ENCODE measurements around the gene IL1RAPL1.

The IL1RAPL1 gene

DNA sequence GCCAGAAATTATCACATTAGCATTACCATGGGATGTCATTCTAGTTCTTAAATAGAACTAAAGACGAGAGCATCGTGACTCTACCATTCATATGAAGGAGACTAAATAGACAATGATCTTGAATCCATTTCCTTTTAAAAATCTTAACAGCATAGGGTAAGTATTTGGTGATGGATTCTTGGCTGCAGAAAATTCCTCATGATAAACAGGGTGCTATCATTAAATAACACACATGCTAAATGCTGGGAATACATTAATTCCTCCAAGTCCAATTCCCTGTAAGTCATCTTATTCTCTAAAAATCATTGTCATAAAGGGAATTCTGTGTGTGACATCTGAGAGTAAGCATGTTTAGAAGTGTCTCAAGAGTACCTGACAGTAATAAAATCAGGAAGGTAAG is 1157.7 kb downstream of the IL1RAPL1 start:
- no peak for DNase-seq
- intact Hi-C loops (cut with DNase I) = no loop called here

GRCh38 chrX:29746326-29746725 is 1159.1 kb downstream of the IL1RAPL1 start:
- intact Hi-C loops (cut with DNase I) = no loop called here
- DNase-seq = no peak

- intact Hi-C loops (cut with DNase I) = no loop called here
- peak in 1 of 42 donors; percentile 15 for DNase-seq
Measured at GRCh38 chrX:29762006-29762405, 1174.8 kb downstream of the IL1RAPL1 start.

GRCh38 chrX:29775890-29776289 is 1188.6 kb downstream of the IL1RAPL1 start:
- intact Hi-C loops (cut with DNase I) = no loop called here
- DNase-seq = no peak

- DNase-seq = no peak
- intact Hi-C loops (cut with DNase I) = no loop called here
Measured at GRCh38 chrX:29787656-29788055, 1200.4 kb downstream of the IL1RAPL1 start.

DNA sequence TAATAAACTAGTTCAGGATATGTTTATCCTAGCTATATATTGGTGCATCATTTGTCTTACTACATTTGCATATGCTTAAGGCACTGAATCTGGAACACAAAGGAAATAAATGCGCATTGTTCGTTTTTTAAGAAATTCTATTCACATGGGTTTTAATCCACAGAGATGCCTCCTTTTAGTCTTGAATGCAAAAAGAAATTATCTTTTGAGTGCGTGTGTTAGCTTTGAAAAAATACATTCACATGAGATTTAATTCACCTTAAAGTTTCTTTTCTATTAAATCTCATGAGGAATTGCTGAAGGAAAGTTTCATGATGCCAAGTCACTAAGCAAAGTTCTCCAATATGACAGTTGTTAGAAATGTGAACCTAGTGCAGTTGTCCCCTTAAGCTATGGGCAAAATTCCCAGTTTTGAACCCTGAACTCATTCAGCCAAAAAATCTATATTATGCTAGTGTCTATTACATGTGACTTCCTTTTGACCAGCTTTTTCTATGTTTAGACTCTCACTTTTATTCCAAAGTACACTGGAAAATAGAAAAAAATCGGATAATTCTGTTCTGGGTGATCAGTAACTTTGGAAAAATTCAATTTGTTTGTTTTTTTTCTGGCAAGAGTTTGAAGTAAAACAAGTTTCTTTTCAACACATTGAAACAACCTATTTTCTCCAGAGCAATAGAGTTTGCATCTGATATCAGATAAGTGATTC is 1201.9 kb downstream of the IL1RAPL1 start:
- intact Hi-C loops (cut with DNase I) = no loop called here
- no peak for DNase-seq

DNA sequence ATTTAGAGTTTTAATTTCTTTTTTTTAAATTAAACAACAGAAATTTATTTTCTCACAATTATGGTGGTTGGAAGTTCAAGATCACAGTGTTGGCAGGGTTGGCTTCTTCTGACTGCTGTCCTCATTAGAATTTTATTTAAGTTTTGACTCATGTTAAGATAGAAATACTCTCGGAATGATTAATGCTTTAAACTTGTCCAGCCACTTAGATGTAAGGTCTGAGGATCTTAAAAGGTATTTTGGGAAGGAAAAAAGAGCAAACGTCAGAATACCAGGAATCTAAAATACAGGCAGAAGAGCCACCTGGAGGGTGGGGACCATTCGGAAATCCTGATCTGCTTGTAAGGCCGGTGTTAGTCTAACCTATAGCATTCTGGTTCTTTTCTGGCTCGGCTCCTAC is 1205.1 kb downstream of the IL1RAPL1 start:
- no peak for DNase-seq
- intact Hi-C loops (cut with DNase I) = no loop called here

DNA sequence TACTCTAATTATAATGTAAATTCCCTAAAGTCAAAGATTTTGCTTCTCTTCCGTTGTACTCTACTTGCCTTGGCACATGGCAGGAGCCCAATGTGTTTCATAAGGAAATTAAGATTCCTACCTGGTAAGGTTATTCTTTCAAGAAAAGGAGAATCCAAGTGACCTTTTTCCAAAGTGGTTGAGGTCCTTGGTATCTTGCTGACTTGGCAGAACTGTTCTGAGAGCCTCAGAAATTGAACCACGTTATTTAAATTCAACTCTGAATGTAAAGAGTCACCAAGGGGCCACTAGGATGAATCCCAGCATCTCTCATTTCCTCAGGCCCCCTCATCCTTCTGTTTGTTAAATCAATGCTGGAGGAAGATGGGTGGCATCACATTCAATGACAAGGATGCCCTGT is 1209.9 kb downstream of the IL1RAPL1 start:
- no peak for DNase-seq
- intact Hi-C loops (cut with DNase I) = no loop called here

GRCh38 chrX:29798469-29798868 is 1211.2 kb downstream of the IL1RAPL1 start:
- intact Hi-C loops (cut with DNase I) = no loop called here

GRCh38 chrX:29813174-29813573 is 1225.9 kb downstream of the IL1RAPL1 start:
- no peak for DNase-seq
- intact Hi-C loops (cut with DNase I) = no loop called here

More at GRCh38 chrX:29798469-29798868, 1211.2 kb downstream of the IL1RAPL1 start:
- DNase-seq = no peak

DNA sequence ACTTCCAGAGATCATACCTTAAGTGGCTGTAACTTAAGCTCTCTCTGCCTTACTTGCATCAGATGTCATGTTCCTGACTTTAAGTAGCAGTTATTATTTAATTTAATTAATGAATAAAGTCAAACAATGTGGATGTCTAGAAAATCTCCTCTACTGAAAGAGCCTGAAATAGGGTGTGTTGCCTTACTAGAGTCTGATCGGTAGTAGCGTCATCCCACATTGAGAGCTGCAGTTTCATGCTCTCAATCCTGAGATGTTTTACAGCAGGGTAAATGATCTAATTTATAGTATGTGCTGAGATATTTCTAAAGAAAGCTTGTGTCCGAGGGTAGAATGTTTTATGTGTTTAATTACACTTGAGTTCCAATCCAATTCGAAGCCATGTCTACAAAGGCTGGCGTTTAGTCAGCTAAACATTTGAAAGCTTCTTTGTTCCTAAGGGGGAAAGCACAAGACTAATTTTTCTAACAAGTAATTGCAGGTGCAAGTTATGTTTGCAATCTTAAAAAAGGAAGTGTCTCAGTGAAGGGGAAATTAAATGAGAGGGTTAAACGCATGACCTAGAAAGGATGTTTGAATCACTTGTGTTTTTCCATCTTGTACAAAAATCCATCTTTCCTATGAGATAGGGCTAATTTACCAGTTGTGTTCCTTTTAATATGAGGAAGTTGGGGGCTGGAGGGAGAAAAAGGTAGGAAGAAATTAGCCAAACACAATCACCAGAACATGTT is 1237.1 kb downstream of the IL1RAPL1 start:
- DNase-seq = peak in 1 of 42 donors; percentile 1

GRCh38 chrX:29826742-29827141 is 1239.5 kb downstream of the IL1RAPL1 start:
- no peak for DNase-seq
- intact Hi-C loops (cut with DNase I) = no loop called here

More for the DNA sequence above, 1237.1 kb downstream of the IL1RAPL1 start:
- intact Hi-C loops (cut with DNase I) = no loop called here

DNA sequence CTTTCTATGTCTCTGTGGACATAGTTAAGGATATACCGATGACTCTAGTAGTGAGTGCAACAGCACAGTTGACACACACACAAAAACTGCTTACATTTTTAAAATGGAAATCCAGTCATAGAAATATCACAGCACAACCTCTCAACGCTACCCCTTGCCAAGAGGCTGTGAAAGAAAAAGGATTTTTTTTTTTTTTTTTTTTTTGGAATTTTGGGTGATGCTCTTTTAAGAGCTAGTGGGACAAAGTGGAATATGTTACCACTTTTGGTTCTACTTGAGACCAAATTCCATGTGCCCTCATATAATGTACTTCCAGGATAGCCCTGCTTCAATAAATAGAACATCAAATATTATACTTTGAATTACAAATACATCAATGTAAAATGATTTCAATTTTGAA is 1247.1 kb downstream of the IL1RAPL1 start:
- intact Hi-C loops (cut with DNase I) = no loop called here
- no peak for DNase-seq

GRCh38 chrX:29834764-29835163 is 1247.5 kb downstream of the IL1RAPL1 start:
- intact Hi-C loops (cut with DNase I) = no loop called here
- no peak for DNase-seq

- intact Hi-C loops (cut with DNase I) = no loop called here
- no peak for DNase-seq
Measured at GRCh38 chrX:29841750-29842149, 1254.5 kb downstream of the IL1RAPL1 start.

GRCh38 chrX:29842552-29842951 is 1255.3 kb downstream of the IL1RAPL1 start:
- intact Hi-C loops (cut with DNase I) = no loop called here
- DNase-seq = no peak

DNA sequence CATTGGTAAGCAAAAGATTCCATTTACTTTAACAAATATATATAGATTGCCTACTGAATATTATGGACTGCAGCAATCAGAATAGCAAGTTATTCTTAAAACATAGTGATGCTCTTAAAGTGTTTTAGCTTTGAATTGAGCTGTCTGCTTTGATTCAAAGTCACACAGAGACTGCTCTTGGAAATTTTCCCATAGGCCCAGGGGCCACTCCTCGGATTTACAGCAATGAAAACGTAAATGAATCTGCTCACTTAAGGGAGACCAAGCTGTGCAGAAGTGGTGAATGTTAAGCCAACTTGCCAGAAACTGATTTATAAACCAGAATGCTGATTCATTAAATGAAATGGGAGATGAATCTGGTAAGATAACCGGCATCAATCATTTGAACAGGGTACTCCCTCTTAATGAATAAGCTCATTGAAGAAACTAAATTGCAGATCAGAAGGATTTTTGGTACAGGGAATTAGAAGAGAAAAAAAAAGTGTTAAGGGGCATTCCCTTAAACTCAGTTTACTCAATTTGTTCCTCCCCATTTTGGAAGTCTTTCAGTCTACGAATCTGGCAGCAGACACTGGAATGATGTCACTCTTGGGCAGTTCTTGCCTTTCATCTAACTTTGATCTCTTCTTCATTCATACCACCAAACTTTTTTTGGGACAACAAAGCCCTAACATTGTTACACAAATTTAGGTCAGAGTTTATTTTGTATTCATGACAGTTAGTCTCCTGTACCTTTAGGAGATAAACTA is 1264.8 kb downstream of the IL1RAPL1 start:
- DNase-seq = peak in 2 of 42 donors; percentile 10 to 20
- intact Hi-C loops (cut with DNase I) = no loop called here

DNA sequence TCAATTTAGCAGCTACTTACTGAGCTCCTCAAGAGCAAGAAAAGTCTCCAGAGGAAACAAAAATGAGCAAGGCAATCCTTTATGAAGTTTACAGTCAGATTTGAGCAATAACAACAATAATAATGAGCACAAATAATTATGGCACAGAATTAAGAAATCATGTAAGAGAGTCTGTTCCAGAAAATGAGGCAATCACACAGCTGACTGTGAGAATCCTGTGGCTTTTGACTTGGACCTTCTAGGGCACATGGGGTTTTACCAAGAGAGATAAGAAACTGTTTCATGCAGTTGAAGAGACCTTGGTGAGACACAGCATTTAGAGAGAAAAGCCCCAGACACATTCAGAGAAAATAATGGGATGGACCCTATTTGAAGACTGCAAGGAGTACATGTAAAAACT is 1265.5 kb downstream of the IL1RAPL1 start:
- DNase-seq = no peak
- intact Hi-C loops (cut with DNase I) = no loop called here

DNA sequence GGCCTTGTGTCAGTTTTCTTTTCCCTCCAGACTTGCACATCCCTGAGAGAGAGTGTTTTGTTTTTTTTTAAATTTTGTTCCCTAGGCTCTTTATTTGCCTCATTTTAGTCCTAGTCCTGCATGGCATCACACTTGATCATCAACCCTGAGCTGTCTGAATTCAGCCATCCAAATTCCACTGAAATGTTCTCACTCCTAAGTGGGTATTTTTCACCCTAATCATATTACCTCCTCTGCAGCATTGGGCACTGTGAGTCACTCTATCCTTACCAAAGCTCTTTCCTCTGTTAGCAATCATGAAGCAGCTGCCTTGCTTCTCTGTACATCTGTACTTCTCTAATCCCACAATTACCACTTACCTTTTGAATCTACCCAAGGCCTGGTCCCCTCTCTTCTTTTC is 1271.5 kb downstream of the IL1RAPL1 start:
- intact Hi-C loops (cut with DNase I) = no loop called here
- no peak for DNase-seq

DNA sequence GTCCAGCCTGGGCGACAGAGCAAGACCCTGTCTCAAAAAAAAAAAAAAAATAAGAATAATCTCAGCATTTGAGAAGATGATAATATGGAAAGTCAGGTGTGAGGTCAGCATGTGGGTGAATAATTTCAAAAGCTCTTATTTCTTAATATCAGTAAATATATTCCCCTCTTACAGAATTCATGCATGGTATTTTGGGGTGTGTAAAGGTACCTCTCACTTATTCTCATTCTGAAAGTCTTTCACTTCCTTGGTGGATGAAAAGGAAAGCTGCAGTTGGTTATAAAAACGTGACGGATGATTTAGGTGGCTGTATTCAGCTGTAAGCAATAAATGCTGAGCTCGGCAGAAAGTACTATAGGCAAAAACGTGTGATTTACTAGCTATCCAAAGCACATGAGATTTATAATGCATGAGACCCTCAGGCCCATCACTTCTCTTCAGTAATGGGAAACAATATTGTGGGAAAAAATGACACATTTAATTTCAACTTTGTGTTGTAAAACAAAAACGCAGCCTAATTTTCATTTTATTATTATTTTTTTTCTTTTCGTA is 1275.0 kb downstream of the IL1RAPL1 start:
- no peak for DNase-seq
- intact Hi-C loops (cut with DNase I) = no loop called here

All from head of caudate nucleus (tissue), 42 donors.